Pons (tissue), 1 donor: Measurements from ENCODE around the gene DNAH10.
"Not testable (repeated sequence)": the region's sequence is repeated elsewhere in the genome, so short reads cannot be mapped to it uniquely, and the experiment has no call there.

Experiments used
- DNase-seq: peaks from one replicate; pipeline ENCODE4 v3.0.0-alpha.2; 2016; ENCODE audit warnings: low spot score

DNAH10 gene

GRCh38 chr12:123906711-123907420 lies 144.8 kb downstream of the DNAH10 start:
- DNase-seq: no peak

GRCh38 chr12:123907726-123908476 lies 145.8 kb downstream of the DNAH10 start:
- peak; percentile 23 for DNase-seq

- DNase-seq: no peak
Observed at GRCh38 chr12:123908884-123909725, 147.0 kb downstream of the DNAH10 start.

- DNase-seq: no peak
Observed at GRCh38 chr12:123910057-123910456, 148.0 kb downstream of the DNAH10 start.

- DNase-seq: no peak
Observed at GRCh38 chr12:123910761-123911193, 148.7 kb downstream of the DNAH10 start.

GRCh38 chr12:123911672-123912409 lies 149.7 kb downstream of the DNAH10 start:
- DNase-seq: not testable (repeated sequence)

- no peak for DNase-seq
Observed at GRCh38 chr12:123912415-123913380, 150.6 kb downstream of the DNAH10 start.

GRCh38 chr12:123914726-123915333 lies 152.7 kb downstream of the DNAH10 start:
- no peak for DNase-seq

GRCh38 chr12:123916729-123917128 lies 154.6 kb downstream of the DNAH10 start:
- no peak for DNase-seq

- no peak for DNase-seq
Observed at GRCh38 chr12:123917337-123917850, 155.3 kb downstream of the DNAH10 start.

GRCh38 chr12:123919980-123920360 lies 157.9 kb downstream of the DNAH10 start:
- no peak for DNase-seq

GRCh38 chr12:123923038-123923437 lies 160.9 kb downstream of the DNAH10 start:
- DNase-seq: no peak

- no peak for DNase-seq
Observed at GRCh38 chr12:123923927-123924326, 161.8 kb downstream of the DNAH10 start.

GRCh38 chr12:123924539-123924938 lies 162.4 kb downstream of the DNAH10 start:
- no peak for DNase-seq

- DNase-seq: no peak
Observed at GRCh38 chr12:123928274-123928865, 166.3 kb downstream of the DNAH10 start.

- DNase-seq: no peak
Observed at GRCh38 chr12:123928897-123929296, 166.8 kb downstream of the DNAH10 start.

- DNase-seq: no peak
Observed at GRCh38 chr12:123929946-123930583, 168.0 kb downstream of the DNAH10 start.

- no peak for DNase-seq
Observed at GRCh38 chr12:123931686-123932321, 169.7 kb downstream of the DNAH10 start.

GRCh38 chr12:123933214-123933613 lies 171.1 kb downstream of the DNAH10 start:
- DNase-seq: no peak
